Cerebellar cortex (tissue), 1 donor: Measurements from ENCODE around the gene COL18A1.

Experiments
- DNase-seq: peaks from one replicate; pipeline ENCODE4 v3.0.0-alpha.2; 2015; ENCODE audit warnings: low spot score

COL18A1 gene

GRCh38 chr21:45546636-45547544 lies 141.9 kb downstream of the COL18A1 start:
- no peak for DNase-seq

GRCh38 chr21:45547545-45547900 lies 142.6 kb downstream of the COL18A1 start:
- DNase-seq: no peak

GRCh38 chr21:45548711-45549491 lies 143.9 kb downstream of the COL18A1 start:
- DNase-seq: no peak

GRCh38 chr21:45549626-45550463 lies 144.9 kb downstream of the COL18A1 start:
- no peak for DNase-seq

GRCh38 chr21:45550522-45551210 lies 145.7 kb downstream of the COL18A1 start:
- DNase-seq: no peak

GRCh38 chr21:45551316-45551715 lies 146.4 kb downstream of the COL18A1 start:
- DNase-seq: no peak

GRCh38 chr21:45551783-45552695 lies 147.1 kb downstream of the COL18A1 start:
- DNase-seq: no peak

- no peak for DNase-seq
Measured at GRCh38 chr21:45552696-45553391, 147.9 kb downstream of the COL18A1 start.

- peak; percentile 55 for DNase-seq
Measured at GRCh38 chr21:45554477-45555175, 149.7 kb downstream of the COL18A1 start.

- no peak for DNase-seq
Measured at GRCh38 chr21:45555251-45555556, 150.2 kb downstream of the COL18A1 start.

GRCh38 chr21:45555557-45556301 lies 150.8 kb downstream of the COL18A1 start:
- peak; percentile 81 for DNase-seq

GRCh38 chr21:45556302-45556644 lies 151.3 kb downstream of the COL18A1 start:
- no peak for DNase-seq

- DNase-seq: no peak
Measured at GRCh38 chr21:45556645-45557615, 152.0 kb downstream of the COL18A1 start.

GRCh38 chr21:45557616-45558043 lies 152.7 kb downstream of the COL18A1 start:
- no peak for DNase-seq

GRCh38 chr21:45558044-45558721 lies 153.2 kb downstream of the COL18A1 start:
- DNase-seq: no peak

GRCh38 chr21:45559216-45560105 lies 154.5 kb downstream of the COL18A1 start:
- no peak for DNase-seq
